ENCODE data around the gene FLNB. TPM values are rescaled to one million over a fixed set of nuclear protein-coding genes. Genes with fewer than 3 reads are reported as not detected.

Gene FLNB
- total and polyA plus RNA-seq, 10 of the 15 experiments (the other 5 are each of a cell fraction or from before 2014, with no cell fraction given): 13.6 to 51.8 (median 26.4) TPM

DNA sequence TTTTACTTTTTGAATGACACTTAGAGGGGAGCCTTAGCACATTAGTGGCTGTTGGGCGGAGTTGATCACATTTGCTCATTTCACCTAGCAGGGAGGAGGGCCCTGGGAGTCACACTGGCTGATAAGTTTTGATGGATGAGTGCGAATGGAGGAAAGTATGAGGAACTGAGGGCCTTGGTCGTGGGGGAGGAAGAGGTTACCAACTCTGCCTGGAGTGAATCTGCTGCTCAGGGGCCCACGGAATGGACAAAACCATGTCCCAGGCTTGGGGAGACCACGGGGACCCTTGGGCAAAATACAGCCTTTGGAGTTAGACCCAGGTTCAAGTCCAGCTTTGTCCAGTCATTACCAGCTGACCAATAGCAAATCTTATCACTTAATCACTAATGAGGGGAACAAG, 5.1 kb upstream of the FLNB start (continued):
- TF ChIP-seq BHLHE40 (IDR thresholded peaks at IDR 0.05; ENCODE audit: borderline replicate concordance in 1 of 2, low read depth in 2 of 2, low read length in 1 of 2): no peak
- TF ChIP-seq NR2F1 (conservative IDR thresholded peaks at IDR 0.05): no peak
- TF ChIP-seq IRF3 (IDR thresholded peaks at IDR 0.05): no peak

GRCh38 chr3:58004973-58005372, 3.2 kb upstream of the FLNB start:
- WGBS (ENCODE audit: insufficient coverage, insufficient replicate concordance, low lambda C conversion rate, missing lambda C conversion rate): 90% methylated on average over 6 of the region's 6 CpGs
- Histone ChIP-seq H3K4me3 (no peak overlapping the region), H3K27me3 (replicated peaks in 1 of 2; ENCODE audit: control insufficient read depth in 2 of 2, insufficient read depth in 2 of 2, low read length in 1 of 2) (no peaks in the 10 kb centered on the region), H4K20me1 (ENCODE audit: control insufficient read depth, insufficient read depth) (no peaks in the 10 kb centered on the region), H3K4me1 (ENCODE audit: control insufficient read depth, insufficient read depth, low read length) (no peaks in the 10 kb centered on the region; the same call in 1 of the 2 replicates), H3K36me3 (ENCODE audit: control insufficient read depth in 2 of 2, insufficient read depth in 2 of 2, low read length in 1 of 2) (no peaks in the 10 kb centered on the region), H2AFZ (ENCODE audit: control insufficient read depth, low read depth, low read length) (no peak overlapping the region), H3K9me3 (replicated peaks; ENCODE audit: control insufficient read depth, insufficient read depth, low read length) (no peaks in the 10 kb centered on the region), H3K9ac (ENCODE audit: control insufficient read depth, insufficient read depth, low read length) (no peak overlapping the region), H3K4me2 (ENCODE audit: control insufficient read depth, insufficient read depth) (no peak overlapping the region), H3K79me2 (ENCODE audit: control insufficient read depth, insufficient read depth, low read length) (peaks cover 13% of the 10 kb centered on the region), H3K27ac (ENCODE audit: control insufficient read depth, insufficient read depth) (no peak overlapping the region)
- DNase-seq (ENCODE audit: low read depth, low spot score) (no peak), FAIRE-seq (no peak), ATAC-seq (no peak)
- CTCF ChIA-PET: interaction anchor here (0.6 to 4.8 kb wide), 8 partner anchors 15 to 169 kb away, joined by 3 to 43 read pairs (median 5); no protein-coding TSS in a partner anchor
- intact Hi-C loops (cut with micrococcal nuclease; ENCODE audit: unreplicated experiment): loop anchor here (10.0 kb wide), 1 partner anchor 300 kb away; the partner anchor contains the start of genes HTD2 and RPP14
- POLR2A ChIA-PET: no interaction called here
- RAD21 ChIA-PET (ENCODE audit: unreplicated experiment): interaction anchor here (0.9 to 1.5 kb wide), 8 partner anchors 9 to 173 kb away, joined by 3 to 5 read pairs (median 3); no protein-coding TSS in a partner anchor
- SMC1A ChIA-PET (ENCODE audit: uncharacterized antibody, unreplicated experiment): interaction anchor here (0.9 to 1.7 kb wide), 7 partner anchors 12 to 172 kb away, joined by 3 to 5 read pairs (median 3); no protein-coding TSS in a partner anchor
- no TSS peak for BruUV-seq (replicated peaks)
- in situ Hi-C loops (cut with MboI): no loop called here
- TF ChIP-seq, protein P1, sequence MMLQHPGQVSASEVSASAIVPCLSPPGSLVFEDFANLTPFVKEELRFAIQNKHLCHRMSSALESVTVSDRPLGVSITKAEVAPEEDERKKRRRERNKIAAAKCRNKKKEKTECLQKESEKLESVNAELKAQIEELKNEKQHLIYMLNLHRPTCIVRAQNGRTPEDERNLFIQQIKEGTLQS (IDR thresholded peaks at IDR 0.05; ENCODE audit: borderline replicate concordance, extremely low read depth, low read depth, low read length): no peak
- TF ChIP-seq SUPT20H (IDR thresholded peaks at IDR 0.05; ENCODE audit: borderline replicate concordance, control insufficient read depth, low read depth, low read length) (no peak), STAT1 (conservative IDR thresholded peaks at IDR 0.05) (no peak), MXI1 (IDR thresholded peaks at IDR 0.05; ENCODE audit: low read depth, low read length) (no peak), FOXK2 (IDR thresholded peaks at IDR 0.05) (no peak), ZBED1 (IDR thresholded peaks at IDR 0.05; ENCODE audit: borderline replicate concordance) (no peak), GABPA (IDR thresholded peaks at IDR 0.05; ENCODE audit: low read depth) (no peak), RCOR1 (conservative IDR thresholded peaks at IDR 0.05; ENCODE audit: low read depth, low read length) (no peak), NBN (IDR thresholded peaks at IDR 0.05) (no peak), MEF2A (IDR thresholded peaks at IDR 0.05; ENCODE audit: insufficient read depth, low read depth, low read length) (no peak)
- TF ChIP-seq, protein P2, sequence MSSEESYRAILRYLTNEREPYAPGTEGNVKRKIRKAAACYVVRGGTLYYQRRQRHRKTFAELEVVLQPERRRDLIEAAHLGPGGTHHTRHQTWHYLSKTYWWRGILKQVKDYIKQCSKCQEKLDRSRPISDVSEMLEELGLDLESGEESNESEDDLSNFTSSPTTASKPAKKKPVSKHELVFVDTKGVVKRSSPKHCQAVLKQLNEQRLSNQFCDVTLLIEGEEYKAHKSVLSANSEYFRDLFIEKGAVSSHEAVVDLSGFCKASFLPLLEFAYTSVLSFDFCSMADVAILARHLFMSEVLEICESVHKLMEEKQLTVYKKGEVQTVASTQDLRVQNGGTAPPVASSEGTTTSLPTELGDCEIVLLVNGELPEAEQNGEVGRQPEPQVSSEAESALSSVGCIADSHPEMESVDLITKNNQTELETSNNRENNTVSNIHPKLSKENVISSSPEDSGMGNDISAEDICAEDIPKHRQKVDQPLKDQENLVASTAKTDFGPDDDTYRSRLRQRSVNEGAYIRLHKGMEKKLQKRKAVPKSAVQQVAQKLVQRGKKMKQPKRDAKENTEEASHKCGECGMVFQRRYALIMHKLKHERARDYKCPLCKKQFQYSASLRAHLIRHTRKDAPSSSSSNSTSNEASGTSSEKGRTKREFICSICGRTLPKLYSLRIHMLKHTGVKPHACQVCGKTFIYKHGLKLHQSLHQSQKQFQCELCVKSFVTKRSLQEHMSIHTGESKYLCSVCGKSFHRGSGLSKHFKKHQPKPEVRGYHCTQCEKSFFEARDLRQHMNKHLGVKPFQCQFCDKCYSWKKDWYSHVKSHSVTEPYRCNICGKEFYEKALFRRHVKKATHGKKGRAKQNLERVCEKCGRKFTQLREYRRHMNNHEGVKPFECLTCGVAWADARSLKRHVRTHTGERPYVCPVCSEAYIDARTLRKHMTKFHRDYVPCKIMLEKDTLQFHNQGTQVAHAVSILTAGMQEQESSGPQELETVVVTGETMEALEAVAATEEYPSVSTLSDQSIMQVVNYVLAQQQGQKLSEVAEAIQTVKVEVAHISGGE (CRISPR knock-in tag; IDR thresholded peaks at IDR 0.05): no peak
- TF ChIP-seq, protein P3, sequence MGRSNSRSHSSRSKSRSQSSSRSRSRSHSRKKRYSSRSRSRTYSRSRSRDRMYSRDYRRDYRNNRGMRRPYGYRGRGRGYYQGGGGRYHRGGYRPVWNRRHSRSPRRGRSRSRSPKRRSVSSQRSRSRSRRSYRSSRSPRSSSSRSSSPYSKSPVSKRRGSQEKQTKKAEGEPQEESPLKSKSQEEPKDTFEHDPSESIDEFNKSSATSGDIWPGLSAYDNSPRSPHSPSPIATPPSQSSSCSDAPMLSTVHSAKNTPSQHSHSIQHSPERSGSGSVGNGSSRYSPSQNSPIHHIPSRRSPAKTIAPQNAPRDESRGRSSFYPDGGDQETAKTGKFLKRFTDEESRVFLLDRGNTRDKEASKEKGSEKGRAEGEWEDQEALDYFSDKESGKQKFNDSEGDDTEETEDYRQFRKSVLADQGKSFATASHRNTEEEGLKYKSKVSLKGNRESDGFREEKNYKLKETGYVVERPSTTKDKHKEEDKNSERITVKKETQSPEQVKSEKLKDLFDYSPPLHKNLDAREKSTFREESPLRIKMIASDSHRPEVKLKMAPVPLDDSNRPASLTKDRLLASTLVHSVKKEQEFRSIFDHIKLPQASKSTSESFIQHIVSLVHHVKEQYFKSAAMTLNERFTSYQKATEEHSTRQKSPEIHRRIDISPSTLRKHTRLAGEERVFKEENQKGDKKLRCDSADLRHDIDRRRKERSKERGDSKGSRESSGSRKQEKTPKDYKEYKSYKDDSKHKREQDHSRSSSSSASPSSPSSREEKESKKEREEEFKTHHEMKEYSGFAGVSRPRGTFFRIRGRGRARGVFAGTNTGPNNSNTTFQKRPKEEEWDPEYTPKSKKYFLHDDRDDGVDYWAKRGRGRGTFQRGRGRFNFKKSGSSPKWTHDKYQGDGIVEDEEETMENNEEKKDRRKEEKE (IDR thresholded peaks at IDR 0.05): no peak

Data from GM12878 (cell line).